Measurements from ENCODE around the gene BIK. TPM values are rescaled to one million over a fixed set of nuclear protein-coding genes. Genes with fewer than 3 reads are reported as not detected.

The BIK gene
- total RNA-seq, 3 donors from 2014 or later (not counting 1 experiment from before 2014, with no cell fraction given): 0.28 to 1.2 TPM; not detected in 1

- Histone ChIP-seq H3K4me1 (ENCODE audit: control insufficient read depth, insufficient read depth, low read length) (peaks cover 67% of the 10 kb centered on the region), H3K4me3 (ENCODE audit: low read length) (peak within 1 kb of the TSS; percentile 76), H3K36me3 (ENCODE audit: control insufficient read depth, insufficient read depth, low read length) (no peaks in the 10 kb centered on the region), H3K9me3 (ENCODE audit: control insufficient read depth, insufficient read depth, low read length) (no peaks in the 10 kb centered on the region), H3K27ac (ENCODE audit: low read length) (peak within 1 kb of the TSS; percentile 68), H3K27me3 (ENCODE audit: control insufficient read depth, insufficient read depth, low read length) (no peaks in the 10 kb centered on the region)
- intact Hi-C loops (cut with micrococcal nuclease): loop anchor here (5.0 kb wide), 1 partner anchor 36 kb away; the partner anchor contains the start of gene TTLL12
- peak; percentile 76 to 79 (median 78) for ATAC-seq
- TF ChIP-seq CTCF (IDR thresholded peaks at IDR 0.05): no peak
- peak within 1 kb of the TSS; percentile 93 for H3K4me3 Mint-ChIP-seq
- H3K36me3 Mint-ChIP-seq: no peaks in the 10 kb centered on the region
- H3K9me3 Mint-ChIP-seq: no peaks in the 10 kb centered on the region
- under 1% methylated on average over 75 of the region's 75 CpGs for WGBS (ENCODE audit: insufficient coverage)
- peaks cover 31 to 33% of the 10 kb centered on the region in 2 donors for H3K4me1 Mint-ChIP-seq
- no peaks in the 10 kb centered on the region for H3K27me3 Mint-ChIP-seq (ENCODE audit: low read depth in 2 of 2)
- DNase-seq: peak; percentile 56 to 72
- peak within 1 kb of the TSS; percentile 81 to 90 for H3K27ac Mint-ChIP-seq
These were observed 40.9 kb downstream of the BIK start, which contains the start of gene TSPO for GRCh38 chr22:43151251-43152002. Gene TSPO, plus strand, starts transcription at chr22:43151559. Its CDS starts 7,680 bp downstream, at chr22:43159239.

GRCh38 chr22:43152003-43152356 is 41.4 kb downstream of the BIK start:
- peak overlapping the region; percentile 86 for H3K4me3 Mint-ChIP-seq
- H3K27ac Mint-ChIP-seq: peak overlapping the region; percentile 18 to 90
- H3K9me3 Mint-ChIP-seq: no peaks in the 10 kb centered on the region
- intact Hi-C loops (cut with micrococcal nuclease): loop anchor here (5.0 kb wide), 1 partner anchor 35 kb away; the partner anchor contains the start of gene TTLL12
- no peaks in the 10 kb centered on the region for H3K27me3 Mint-ChIP-seq (ENCODE audit: low read depth in 2 of 2)
- H3K36me3 Mint-ChIP-seq: no peaks in the 10 kb centered on the region
- Histone ChIP-seq H3K36me3 (ENCODE audit: control insufficient read depth, insufficient read depth, low read length) (no peaks in the 10 kb centered on the region), H3K27me3 (ENCODE audit: control insufficient read depth, insufficient read depth, low read length) (no peaks in the 10 kb centered on the region), H3K9me3 (ENCODE audit: control insufficient read depth, insufficient read depth, low read length) (no peaks in the 10 kb centered on the region), H3K4me1 (ENCODE audit: control insufficient read depth, insufficient read depth, low read length) (peaks cover 63% of the 10 kb centered on the region), H3K4me3 (ENCODE audit: low read length) (peak overlapping the region; percentile 76), H3K27ac (ENCODE audit: low read length) (peak overlapping the region; percentile 39)
- H3K4me1 Mint-ChIP-seq: peaks cover 31 to 33% of the 10 kb centered on the region in 2 donors
- TF ChIP-seq CTCF (IDR thresholded peaks at IDR 0.05): no peak
- peak; percentile 17 to 20 (median 20) for ATAC-seq
- DNase-seq: no peak
- WGBS (ENCODE audit: insufficient coverage): 2% methylated on average over 18 of the region's 18 CpGs

GRCh38 chr22:43152357-43153071 is 42.0 kb downstream of the BIK start:
- Histone ChIP-seq H3K4me3 (ENCODE audit: low read length) (peak overlapping the region; percentile 76), H3K27me3 (ENCODE audit: control insufficient read depth, insufficient read depth, low read length) (no peaks in the 10 kb centered on the region), H3K4me1 (ENCODE audit: control insufficient read depth, insufficient read depth, low read length) (peaks cover 61% of the 10 kb centered on the region), H3K36me3 (ENCODE audit: control insufficient read depth, insufficient read depth, low read length) (no peaks in the 10 kb centered on the region), H3K9me3 (ENCODE audit: control insufficient read depth, insufficient read depth, low read length) (no peaks in the 10 kb centered on the region), H3K27ac (ENCODE audit: low read length) (peak overlapping the region; percentile 39)
- Mint-ChIP-seq H3K27me3 (ENCODE audit: low read depth in 2 of 2) (no peaks in the 10 kb centered on the region), H3K9me3 (no peaks in the 10 kb centered on the region), H3K4me1 (peaks cover 27 to 33% of the 10 kb centered on the region in 2 donors), H3K4me3 (peak overlapping the region; percentile 86), H3K36me3 (no peaks in the 10 kb centered on the region), H3K27ac (peak overlapping the region; percentile 18 to 90)
- no peak for TF ChIP-seq CTCF (IDR thresholded peaks at IDR 0.05)
- ATAC-seq: peak; percentile 69 to 77 (median 76)
- DNase-seq: peak; percentile 44 to 74
- WGBS (ENCODE audit: insufficient coverage): 10% methylated on average over 22 of the region's 22 CpGs
- intact Hi-C loops (cut with micrococcal nuclease): loop anchor here (5.0 kb wide), 1 partner anchor 35 kb away; the partner anchor contains the start of gene TTLL12

Measured in natural killer cell (primary cell).